Endometrial microvascular endothelial cells (primary cell): ENCODE results near the gene DDB1. TPM values are rescaled to one million over a fixed set of nuclear protein-coding genes. Genes with fewer than 3 reads are reported as not detected.

Experiments used
- in situ Hi-C: cut with HindIII; loops from 2 replicates; pipeline ENCODE4 v1.10.0; 2017; ENCODE audit warnings: low sequenced_read_pairs, low pct_unique_long_range_greater_than_20kb; ENCODE audit errors: inconsistent ontology term
- total RNA-seq: library from RNA; depleted of rRNA; stranded (reverse); fragments of >200 nt; gene quantifications from one replicate; pipeline ENCODE4 v1.2.3, GENCODE V29; 2015; ENCODE audit errors: inconsistent ontology term

The DDB1 gene
- total RNA-seq, 1 donor from 2014 or later, result 222 TPM

DNA sequence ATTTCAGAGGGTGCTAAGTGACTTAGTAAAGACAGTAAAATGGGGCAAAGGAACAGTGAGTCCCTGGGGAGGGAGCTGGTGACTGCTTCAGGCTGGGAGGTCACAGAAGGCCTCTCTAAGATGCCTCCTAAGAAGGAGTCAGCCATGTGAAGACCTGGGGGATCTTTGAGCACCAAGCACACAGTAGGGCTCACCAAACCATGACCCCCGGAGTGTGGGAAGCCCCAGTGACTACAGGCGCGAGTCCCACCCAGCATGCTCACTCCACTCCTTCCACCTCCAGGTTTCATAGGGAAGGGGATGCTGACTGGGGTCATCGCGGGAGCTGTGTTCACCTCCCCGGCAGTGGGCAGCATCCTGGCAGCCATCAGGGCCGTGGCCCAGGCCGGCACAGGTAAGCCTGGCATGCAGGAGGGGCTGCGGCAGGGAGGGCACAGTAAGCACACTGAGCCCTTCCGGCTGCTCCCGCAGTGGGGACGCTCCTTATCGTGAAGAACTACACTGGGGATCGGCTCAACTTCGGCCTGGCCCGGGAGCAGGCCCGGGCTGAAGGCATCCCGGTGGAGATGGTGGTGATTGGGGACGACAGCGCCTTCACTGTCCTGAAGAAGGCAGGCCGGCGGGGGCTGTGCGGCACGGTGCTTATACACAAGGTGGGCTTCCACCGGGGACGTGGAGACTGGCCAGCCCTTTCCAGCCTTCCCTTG is 6.0 kb upstream of the DDB1 start:
- in situ Hi-C loops, result no loop called here

DNA sequence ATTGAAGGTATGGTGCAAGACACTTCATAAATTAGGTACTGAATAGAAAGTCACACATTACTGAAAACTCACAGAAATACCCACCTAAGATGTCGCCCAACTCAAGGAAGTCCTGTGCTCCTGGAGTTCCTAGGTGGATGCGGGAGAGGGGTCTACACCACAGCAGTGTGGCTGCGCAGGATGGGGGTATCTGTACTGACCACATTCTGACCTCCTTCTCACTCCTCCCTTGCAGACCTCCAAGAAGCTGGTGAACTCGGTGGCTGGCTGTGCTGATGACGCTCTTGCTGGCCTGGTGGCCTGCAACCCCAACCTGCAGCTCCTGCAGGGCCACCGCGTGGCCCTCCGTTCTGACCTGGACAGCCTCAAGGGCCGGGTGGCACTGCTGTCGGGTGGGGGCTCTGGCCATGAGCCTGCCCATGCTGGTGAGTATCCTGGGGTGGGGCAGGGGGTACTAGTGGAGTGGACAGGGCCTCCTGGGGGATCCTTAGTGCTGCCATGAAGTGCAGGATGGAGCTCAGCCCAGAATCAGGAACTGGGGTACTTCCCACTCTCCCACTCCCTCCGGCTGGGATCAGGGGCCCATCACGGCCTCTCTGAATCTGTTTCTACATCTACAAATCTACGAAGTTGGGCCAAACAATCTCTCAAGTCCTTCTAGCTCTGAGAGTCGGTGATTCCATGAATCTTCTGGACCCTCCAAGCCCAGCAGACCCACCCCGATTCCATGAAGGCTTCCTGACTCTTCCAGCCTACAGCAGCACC is 5.0 kb upstream of the DDB1 start:
- in situ Hi-C loops, result no loop called here

GRCh38 chr11:61336171-61336935 is 3.4 kb upstream of the DDB1 start:
- in situ Hi-C loops, result no loop called here

GRCh38 chr11:61335355-61335710 is 2.4 kb upstream of the DDB1 start:
- in situ Hi-C loops, result no loop called here

DNA sequence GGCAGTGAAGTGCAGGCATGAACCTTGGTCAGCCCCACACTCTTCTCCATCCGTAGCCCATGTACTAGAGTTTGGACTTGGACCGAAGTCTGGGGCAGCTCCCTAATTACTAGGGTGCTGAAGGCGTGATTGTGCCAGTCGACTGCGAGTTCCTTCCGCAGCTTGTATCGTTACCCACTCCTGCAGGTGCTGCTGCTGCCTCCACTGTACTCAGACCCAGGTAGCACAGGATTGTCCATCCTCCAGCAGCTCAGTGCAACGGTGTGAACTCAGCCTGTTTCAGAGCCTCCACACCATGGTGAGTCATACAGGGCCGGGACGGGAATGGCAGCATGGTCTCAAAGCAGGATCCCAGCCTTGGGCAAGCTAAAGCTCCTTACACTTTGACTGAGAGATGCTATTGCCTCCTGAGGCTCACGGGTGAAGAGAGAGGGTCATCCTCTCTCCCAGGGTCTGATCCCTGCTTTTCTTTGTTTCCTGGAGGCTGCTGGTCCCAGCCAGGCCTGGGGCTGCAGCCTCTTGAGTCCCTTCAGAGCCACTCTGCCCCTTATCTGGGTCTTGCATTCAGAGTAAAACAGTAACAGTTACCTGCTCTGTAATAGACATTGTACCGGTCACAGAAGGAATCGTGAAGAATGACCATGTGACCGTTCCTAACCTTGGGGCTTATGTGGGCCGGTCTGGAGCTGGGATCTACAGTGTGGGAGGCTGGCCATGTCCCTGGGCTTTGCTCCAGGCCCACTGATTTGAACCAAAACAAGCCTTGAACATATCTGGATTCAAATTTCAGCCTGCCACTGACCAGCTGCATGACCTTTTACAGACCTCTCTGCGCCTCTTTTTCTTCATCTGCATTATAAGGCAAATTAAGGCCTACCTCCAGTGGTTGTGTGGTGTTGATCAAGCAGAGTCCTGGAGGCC is 1.8 kb upstream of the DDB1 start:
- in situ Hi-C loops, result no loop called here

DNA sequence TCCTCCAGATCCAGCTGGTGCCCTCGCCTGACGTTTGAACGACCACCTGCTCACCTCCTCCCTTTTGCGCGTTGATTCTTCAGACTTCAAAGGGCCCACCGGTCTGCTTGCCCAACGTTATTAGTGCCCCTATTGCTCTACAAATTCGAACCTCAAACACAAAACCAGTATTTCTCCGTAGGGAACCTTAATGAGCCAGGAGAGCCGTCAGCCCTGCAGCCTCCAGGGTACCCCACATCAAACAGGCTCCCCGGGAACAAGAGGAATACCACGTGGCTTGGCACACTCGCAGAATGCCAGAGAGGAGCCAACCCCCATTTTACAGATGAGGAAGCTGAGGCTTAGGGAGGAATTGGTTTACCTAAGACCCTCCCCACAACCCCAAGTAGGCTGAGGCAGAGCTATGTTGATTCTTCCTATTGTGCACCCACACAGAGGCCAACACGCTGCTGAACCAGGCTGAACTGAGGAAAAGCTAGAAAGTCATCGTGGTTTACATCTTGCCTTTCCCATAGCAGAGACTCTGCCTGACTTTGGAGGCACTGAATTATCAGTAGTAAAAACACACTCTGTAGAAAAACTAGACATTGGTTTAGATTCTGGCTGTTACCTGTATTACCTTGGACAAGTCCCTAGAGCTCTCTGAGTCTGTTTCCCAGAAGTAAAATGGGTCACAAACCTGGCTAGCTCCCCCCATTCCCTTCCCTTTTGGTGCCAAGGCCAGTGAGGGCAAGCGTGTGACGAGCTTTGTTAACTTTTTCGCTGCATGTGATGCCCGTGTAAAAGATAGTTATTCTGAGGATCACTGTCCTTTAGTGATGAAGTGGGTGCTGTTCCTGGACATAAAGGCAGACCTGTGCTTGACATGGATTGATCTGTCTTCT is 887 bp upstream of the DDB1 start:
- in situ Hi-C loops, result no loop called here

DNA sequence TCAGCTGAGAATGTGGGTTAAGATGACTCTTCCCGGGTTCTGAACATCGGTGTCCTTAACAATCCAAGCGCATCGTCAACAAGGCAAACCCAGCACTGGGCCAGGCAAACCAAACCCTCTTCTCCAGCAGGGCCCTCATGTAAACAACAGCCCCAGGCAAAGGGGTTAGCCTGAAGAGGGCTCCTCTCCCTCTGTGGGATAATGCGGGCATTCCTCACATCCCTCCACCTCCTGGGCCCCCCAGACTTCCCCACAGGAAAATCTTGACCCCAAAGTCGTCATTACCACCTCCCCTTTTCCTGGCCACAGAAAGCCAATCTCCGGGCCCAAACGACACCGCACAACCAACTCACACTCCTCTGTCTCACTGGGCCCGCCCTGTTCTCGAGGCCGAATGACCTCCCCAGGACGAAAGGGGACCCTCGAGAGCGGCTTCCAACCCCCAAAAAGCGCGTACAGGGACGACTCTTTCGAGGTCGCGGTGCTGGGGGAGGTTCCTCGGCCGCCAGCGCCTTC is 566 bp downstream of the DDB1 start:
- in situ Hi-C loops, result no loop called here

- in situ Hi-C loops, result no loop called here
These were observed 1.3 kb downstream of the DDB1 start for GRCh38 chr11:61331651-61332050.

GRCh38 chr11:61329871-61330270 is 3.0 kb downstream of the DDB1 start:
- in situ Hi-C loops, result no loop called here

GRCh38 chr11:61328351-61328750 is 4.6 kb downstream of the DDB1 start:
- in situ Hi-C loops, result no loop called here

DNA sequence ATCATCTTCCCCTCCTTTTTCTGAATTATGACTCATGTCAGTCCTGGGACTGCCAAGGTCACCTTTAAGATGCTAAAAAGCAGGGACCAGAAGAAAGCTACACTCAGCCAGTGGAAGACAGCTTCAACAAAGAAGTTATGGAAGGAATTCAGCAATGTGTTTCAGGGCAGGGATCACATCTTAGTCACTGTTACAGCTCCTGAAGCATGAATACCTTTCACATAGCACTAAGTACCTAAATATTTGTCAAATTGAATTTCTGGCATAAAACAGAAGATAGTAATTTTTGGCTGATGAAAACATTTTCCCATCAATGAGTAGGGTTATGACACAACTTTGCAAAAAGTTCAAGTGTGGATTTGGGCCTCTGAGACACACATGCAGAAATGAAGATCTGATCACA is 5.2 kb downstream of the DDB1 start:
- in situ Hi-C loops, result no loop called here

DNA sequence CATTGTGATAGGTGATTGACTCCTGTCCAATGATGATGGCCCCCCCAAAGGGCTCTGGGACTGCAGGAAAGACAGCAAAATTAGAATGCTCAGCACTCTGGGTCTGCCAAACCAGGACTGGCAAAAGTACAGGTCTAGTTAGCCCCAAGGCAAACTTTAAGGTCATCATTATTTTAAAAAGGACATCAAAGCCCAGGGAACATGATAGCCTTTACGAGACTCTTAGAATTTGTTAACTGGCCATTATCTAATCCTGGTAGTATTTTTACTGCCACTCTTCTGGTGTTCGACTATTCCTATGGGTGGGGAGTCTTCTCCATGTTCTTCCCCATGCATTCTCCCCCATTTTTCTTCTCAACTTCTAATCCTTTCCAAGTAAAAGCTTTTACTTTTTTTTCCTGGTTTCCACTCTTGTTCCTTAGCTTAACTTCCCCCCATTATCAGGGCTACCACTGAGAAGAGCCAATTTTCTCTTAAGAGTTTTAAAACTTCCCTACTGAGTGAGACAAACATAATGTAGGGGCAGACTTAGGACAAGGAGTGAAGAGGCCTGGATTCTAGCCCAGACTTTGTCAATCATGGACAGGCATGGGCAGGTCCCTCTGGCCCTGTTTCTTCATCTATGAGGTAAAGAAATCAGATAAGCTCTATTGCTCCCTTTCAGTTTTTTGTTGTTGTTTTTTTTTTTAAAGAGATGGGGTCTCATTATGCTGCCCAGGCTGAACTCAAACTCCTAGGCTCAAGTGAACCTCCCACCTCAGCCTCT is 7.1 kb downstream of the DDB1 start:
- in situ Hi-C loops, result no loop called here

GRCh38 chr11:61315260-61315659 is 17.6 kb downstream of the DDB1 start:
- in situ Hi-C loops, result no loop called here

- in situ Hi-C loops, result no loop called here
These were observed 22.2 kb downstream of the DDB1 start for GRCh38 chr11:61310749-61311148.

- in situ Hi-C loops, result no loop called here
These were observed 23.2 kb downstream of the DDB1 start for GRCh38 chr11:61309739-61310138.

GRCh38 chr11:61309141-61309540 is 23.8 kb downstream of the DDB1 start:
- in situ Hi-C loops, result no loop called here

DNA sequence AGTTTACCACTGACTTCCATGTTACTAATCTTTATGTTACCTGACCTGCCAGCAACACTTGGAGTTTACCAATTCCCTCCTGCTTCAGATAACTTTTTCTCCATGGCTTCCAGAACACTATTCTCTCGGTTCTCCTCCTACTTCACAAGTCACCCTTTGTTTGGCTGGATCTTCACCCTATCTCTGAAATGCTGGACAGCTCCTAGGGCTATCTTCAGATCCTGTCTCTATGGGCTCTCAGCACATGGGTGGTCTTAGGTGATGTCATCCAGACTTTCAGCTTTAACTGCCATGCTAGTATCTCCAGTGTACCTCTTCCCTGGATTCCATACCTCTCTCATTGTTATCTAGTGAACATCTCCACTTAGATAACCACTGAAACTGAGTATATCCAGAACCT is 25.6 kb downstream of the DDB1 start:
- in situ Hi-C loops, result no loop called here
